ENCODE data around the gene FIGN. TPM values are rescaled to one million over a fixed set of nuclear protein-coding genes. Genes with fewer than 3 reads are reported as not detected.

The FIGN gene
- total and polyA plus RNA-seq, 4 donors: 1.1 to 7.8 (median 5.1) TPM

DNA sequence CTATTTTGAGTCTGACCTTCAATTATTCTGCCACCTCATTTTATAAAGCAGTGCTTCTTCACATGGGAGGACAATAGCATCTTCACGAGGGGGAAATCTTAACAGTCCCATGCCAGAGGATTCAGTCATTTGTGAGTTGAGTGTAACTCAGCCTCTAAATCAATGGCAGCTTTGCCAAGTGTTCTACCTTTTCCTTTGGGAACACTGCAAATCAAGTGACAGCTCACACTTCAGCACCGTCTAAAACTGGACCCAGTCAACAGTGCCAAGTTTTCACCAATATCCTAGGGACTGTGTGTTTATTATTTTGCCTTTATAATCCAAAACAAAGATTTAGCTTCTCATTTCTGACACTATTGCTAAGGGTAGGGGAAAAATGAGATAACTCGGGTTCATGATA lies 133.6 kb downstream of the FIGN start:
- TF ChIP-seq RAD21 (IDR thresholded peaks at IDR 0.05) (no peak), TAF1 (conservative IDR thresholded peaks at IDR 0.05) (no peak), RXRA (IDR thresholded peaks at IDR 0.05) (no peak), JUND (IDR thresholded peaks at IDR 0.05) (no peak), YY1 (IDR thresholded peaks at IDR 0.05) (no peak), GABPA (IDR thresholded peaks at IDR 0.05 in 1 of 2, conservative IDR thresholded peaks at IDR 0.05 in 1 of 2) (no peak)
- TF ChIP-seq, protein P1, sequence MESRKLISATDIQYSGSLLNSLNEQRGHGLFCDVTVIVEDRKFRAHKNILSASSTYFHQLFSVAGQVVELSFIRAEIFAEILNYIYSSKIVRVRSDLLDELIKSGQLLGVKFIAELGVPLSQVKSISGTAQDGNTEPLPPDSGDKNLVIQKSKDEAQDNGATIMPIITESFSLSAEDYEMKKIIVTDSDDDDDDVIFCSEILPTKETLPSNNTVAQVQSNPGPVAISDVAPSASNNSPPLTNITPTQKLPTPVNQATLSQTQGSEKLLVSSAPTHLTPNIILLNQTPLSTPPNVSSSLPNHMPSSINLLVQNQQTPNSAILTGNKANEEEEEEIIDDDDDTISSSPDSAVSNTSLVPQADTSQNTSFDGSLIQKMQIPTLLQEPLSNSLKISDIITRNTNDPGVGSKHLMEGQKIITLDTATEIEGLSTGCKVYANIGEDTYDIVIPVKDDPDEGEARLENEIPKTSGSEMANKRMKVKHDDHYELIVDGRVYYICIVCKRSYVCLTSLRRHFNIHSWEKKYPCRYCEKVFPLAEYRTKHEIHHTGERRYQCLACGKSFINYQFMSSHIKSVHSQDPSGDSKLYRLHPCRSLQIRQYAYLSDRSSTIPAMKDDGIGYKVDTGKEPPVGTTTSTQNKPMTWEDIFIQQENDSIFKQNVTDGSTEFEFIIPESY (IDR thresholded peaks at IDR 0.05): no peak
- TF ChIP-seq, protein P2, sequence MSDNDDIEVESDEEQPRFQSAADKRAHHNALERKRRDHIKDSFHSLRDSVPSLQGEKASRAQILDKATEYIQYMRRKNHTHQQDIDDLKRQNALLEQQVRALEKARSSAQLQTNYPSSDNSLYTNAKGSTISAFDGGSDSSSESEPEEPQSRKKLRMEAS (IDR thresholded peaks at IDR 0.05): no peak
- TF ChIP-seq, protein P3, sequence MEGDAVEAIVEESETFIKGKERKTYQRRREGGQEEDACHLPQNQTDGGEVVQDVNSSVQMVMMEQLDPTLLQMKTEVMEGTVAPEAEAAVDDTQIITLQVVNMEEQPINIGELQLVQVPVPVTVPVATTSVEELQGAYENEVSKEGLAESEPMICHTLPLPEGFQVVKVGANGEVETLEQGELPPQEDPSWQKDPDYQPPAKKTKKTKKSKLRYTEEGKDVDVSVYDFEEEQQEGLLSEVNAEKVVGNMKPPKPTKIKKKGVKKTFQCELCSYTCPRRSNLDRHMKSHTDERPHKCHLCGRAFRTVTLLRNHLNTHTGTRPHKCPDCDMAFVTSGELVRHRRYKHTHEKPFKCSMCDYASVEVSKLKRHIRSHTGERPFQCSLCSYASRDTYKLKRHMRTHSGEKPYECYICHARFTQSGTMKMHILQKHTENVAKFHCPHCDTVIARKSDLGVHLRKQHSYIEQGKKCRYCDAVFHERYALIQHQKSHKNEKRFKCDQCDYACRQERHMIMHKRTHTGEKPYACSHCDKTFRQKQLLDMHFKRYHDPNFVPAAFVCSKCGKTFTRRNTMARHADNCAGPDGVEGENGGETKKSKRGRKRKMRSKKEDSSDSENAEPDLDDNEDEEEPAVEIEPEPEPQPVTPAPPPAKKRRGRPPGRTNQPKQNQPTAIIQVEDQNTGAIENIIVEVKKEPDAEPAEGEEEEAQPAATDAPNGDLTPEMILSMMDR (IDR thresholded peaks at IDR 0.05; ENCODE audit: low read depth, low read length, missing input control): no peak
- TF ChIP-seq, protein P4, sequence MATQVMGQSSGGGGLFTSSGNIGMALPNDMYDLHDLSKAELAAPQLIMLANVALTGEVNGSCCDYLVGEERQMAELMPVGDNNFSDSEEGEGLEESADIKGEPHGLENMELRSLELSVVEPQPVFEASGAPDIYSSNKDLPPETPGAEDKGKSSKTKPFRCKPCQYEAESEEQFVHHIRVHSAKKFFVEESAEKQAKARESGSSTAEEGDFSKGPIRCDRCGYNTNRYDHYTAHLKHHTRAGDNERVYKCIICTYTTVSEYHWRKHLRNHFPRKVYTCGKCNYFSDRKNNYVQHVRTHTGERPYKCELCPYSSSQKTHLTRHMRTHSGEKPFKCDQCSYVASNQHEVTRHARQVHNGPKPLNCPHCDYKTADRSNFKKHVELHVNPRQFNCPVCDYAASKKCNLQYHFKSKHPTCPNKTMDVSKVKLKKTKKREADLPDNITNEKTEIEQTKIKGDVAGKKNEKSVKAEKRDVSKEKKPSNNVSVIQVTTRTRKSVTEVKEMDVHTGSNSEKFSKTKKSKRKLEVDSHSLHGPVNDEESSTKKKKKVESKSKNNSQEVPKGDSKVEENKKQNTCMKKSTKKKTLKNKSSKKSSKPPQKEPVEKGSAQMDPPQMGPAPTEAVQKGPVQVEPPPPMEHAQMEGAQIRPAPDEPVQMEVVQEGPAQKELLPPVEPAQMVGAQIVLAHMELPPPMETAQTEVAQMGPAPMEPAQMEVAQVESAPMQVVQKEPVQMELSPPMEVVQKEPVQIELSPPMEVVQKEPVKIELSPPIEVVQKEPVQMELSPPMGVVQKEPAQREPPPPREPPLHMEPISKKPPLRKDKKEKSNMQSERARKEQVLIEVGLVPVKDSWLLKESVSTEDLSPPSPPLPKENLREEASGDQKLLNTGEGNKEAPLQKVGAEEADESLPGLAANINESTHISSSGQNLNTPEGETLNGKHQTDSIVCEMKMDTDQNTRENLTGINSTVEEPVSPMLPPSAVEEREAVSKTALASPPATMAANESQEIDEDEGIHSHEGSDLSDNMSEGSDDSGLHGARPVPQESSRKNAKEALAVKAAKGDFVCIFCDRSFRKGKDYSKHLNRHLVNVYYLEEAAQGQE (IDR thresholded peaks at IDR 0.05): no peak
- TF ChIP-seq, protein P5, sequence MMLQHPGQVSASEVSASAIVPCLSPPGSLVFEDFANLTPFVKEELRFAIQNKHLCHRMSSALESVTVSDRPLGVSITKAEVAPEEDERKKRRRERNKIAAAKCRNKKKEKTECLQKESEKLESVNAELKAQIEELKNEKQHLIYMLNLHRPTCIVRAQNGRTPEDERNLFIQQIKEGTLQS (IDR thresholded peaks at IDR 0.05): no peak
- Histone ChIP-seq H3K27me3 (ENCODE audit: control insufficient read depth in 4 of 4, insufficient read depth in 4 of 4, low read length in 3 of 4) (no peaks in the 10 kb centered on the region), H3K4me1 (ENCODE audit: control insufficient read depth in 4 of 4, insufficient read depth in 4 of 4, low read length in 3 of 4) (peaks cover 0 to 3% (median 1%) of the 10 kb centered on the region in 4 donors), H3K9me3 (ENCODE audit: control insufficient read depth in 4 of 4, low read length in 3 of 4) (no peaks in the 10 kb centered on the region), H3K4me3 (ENCODE audit: low read depth in 1 of 3, low read length in 3 of 3) (no peak overlapping the region), H3K9ac (ENCODE audit: low read depth in 1 of 2, low read length in 2 of 2) (no peak overlapping the region), H3K27ac (ENCODE audit: low read depth in 1 of 2, low read length in 2 of 2) (no peak overlapping the region), H3K36me3 (ENCODE audit: control insufficient read depth in 4 of 4, insufficient read depth in 3 of 4, low read depth in 1 of 4, low read length in 3 of 4) (no peaks in the 10 kb centered on the region)
- no peak for DNase-seq (ENCODE audit: low spot score)
- WGBS: 80% methylated on average over 3 of the region's 3 CpGs

DNA sequence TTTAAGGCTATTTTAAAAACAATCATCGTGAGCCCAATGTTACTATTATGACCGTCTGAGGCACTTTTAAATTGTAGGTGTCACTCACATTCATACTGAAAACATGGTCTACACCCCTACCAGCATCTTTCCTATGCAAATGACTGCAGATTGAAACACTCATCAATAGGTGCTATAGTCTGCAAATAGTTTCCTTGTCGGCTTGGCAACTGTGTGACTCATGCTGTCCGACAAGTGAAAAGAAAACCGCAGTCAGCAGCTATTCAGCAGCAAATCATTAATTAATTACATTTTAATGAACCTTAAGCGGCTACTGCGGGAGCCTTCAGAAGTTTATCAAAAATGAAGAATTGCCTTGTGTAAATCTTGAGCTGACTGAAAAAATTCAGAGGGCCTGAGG lies 134.4 kb downstream of the FIGN start:
- H3K9me3 ChIP-seq (ENCODE audit: control insufficient read depth in 4 of 4, low read length in 3 of 4): no peaks in the 10 kb centered on the region
- no peak overlapping the region for H3K4me3 ChIP-seq (ENCODE audit: low read depth in 1 of 3, low read length in 3 of 3)
- TF ChIP-seq HNF4A (conservative IDR thresholded peaks at IDR 0.05): no peak
- TF ChIP-seq FOXA1 (IDR thresholded peaks at IDR 0.05): no peak
- no peak for TF ChIP-seq TAF1 (conservative IDR thresholded peaks at IDR 0.05)
- no peak for TF ChIP-seq NR2F2 (IDR thresholded peaks at IDR 0.05)
- TF ChIP-seq, protein P5 (IDR thresholded peaks at IDR 0.05): no peak
- no peak overlapping the region for H3K27ac ChIP-seq (ENCODE audit: low read depth in 1 of 2, low read length in 2 of 2)
- no peak for DNase-seq (ENCODE audit: low spot score)
- 84% methylated on average over 7 of the region's 7 CpGs for WGBS
- no peaks in the 10 kb centered on the region for H3K4me1 ChIP-seq (ENCODE audit: control insufficient read depth in 4 of 4, insufficient read depth in 4 of 4, low read length in 3 of 4)
- H3K36me3 ChIP-seq (ENCODE audit: control insufficient read depth in 4 of 4, insufficient read depth in 3 of 4, low read depth in 1 of 4, low read length in 3 of 4): no peaks in the 10 kb centered on the region
- no peaks in the 10 kb centered on the region for H3K27me3 ChIP-seq (ENCODE audit: control insufficient read depth in 4 of 4, insufficient read depth in 4 of 4, low read length in 3 of 4)
- no peak overlapping the region for H3K9ac ChIP-seq (ENCODE audit: low read depth in 1 of 2, low read length in 2 of 2)

Measured in liver (tissue), 9 donors.